K562 (cell line): Measurements from ENCODE around the gene SLC19A1. TPM values are rescaled to one million over a fixed set of nuclear protein-coding genes. Genes with fewer than 3 reads are reported as not detected.

Source experiments
- HOXB6 ChIP-seq: fragments of 250-450 bp; sonication (Bioruptor Pico); IDR thresholded peaks from 2 replicates; pipeline ENCODE4 v1.5.1; 2022; ENCODE audit warnings: mild to moderate bottlenecking, borderline replicate concordance
- MITF ChIP-seq: IDR thresholded peaks from 2 replicates; pipeline ENCODE4 v1.6.1; 2014; ENCODE audit warnings: antibody characterized with exemption
- MNT ChIP-seq, 2 experiments: fragments of 450-650 bp; conservative IDR thresholded peaks; 2 replicates each; pipeline ENCODE4 v1.6.1; 2017; ENCODE audit warnings: mild to moderate bottlenecking in 2 of 2, moderate library complexity in 2 of 2
- RBM22 ChIP-seq: fragments of 200-400 bp; formaldehyde crosslinking; IDR thresholded peaks from 2 replicates; pipeline ENCODE4 v1.6.1; 2018; ENCODE audit warnings: low read length, low read depth; ENCODE audit not compliant: poor library complexity, severe bottlenecking
- VEZF1 ChIP-seq: fragments of 200-800 bp; sonication (Bioruptor generic); IDR thresholded peaks from 2 replicates; pipeline ENCODE4 v1.6.1; 2017; ENCODE audit warnings: missing genetic modification characterization, missing compliant biosample characterization
- ZFPM2 ChIP-seq: fragments of 250-450 bp; sonication (Bioruptor Pico); IDR thresholded peaks from 2 replicates; pipeline ENCODE4 v1.5.1; 2022; ENCODE audit warnings: mild to moderate bottlenecking
- polyA plus RNA-seq, 8 experiments: library from polyadenylated mRNA; depleted of rRNA in 4 of 8; stranded (reverse) in 5 of 8; unstranded in 3 of 8; fragments of >200 nt; fragmentation: Nextera tagmentation in 2 of 8; fragmentation: Illumina TruSeq in 1 of 8; extraction: Ambion mirVana in 2 of 8; extraction: Trizol in 1 of 8; gene quantifications; 2 replicates each; pipeline versions ENCODE4 v1.2.1 to v1.2.3, GENCODE V29; 2011 to 2014; ENCODE audit warnings: inconsistent platforms in 1 of 8, missing spikeins in 1 of 8
- total RNA-seq, 7 experiments: library from RNA; depleted of rRNA in 6 of 7; stranded (reverse); fragments of >200 nt in 6 of 7; fragmentation: Illumina TruSeq in 2 of 7; extraction: Trizol in 2 of 7; gene quantifications; 2 replicates each; pipeline versions ENCODE4 v1.2.1 to v1.2.3, GENCODE V29; 2011 to 2021; ENCODE audit warnings: low replicate concordance in 1 of 7

The SLC19A1 gene
- total and polyA plus RNA-seq, 9 of the 15 experiments (the other 6 are each of a cell fraction or from before 2014, with no cell fraction given) = 0.65 to 88.7 (median 12.0) TPM

- TF ChIP-seq MITF (no peak), ZFPM2 (no peak), RBM22 (no peak), HOXB6 (CRISPR knock-in tag) (no peak), MNT (conservative IDR thresholded peaks at IDR 0.05) (no peak), VEZF1 (CRISPR knock-in tag) (no peak)
These were observed 37.3 kb upstream of the SLC19A1 start (continued) for GRCh38 chr21:45579383-45580180.
